K562 (cell line): ENCODE data around the gene CBFA2T3. TPM values are rescaled to one million over a fixed set of nuclear protein-coding genes. Genes with fewer than 3 reads are reported as not detected.

ENCODE experiments used
- ATAC-seq: fragments of 200-7000 bp; cut with Tn5 transposase; 3 replicates; pipeline ENCODE4 v1.9.1; 2020; ENCODE audit warnings: moderate library complexity
- BruUV-seq: library from RNA; stranded (reverse); fragments of 400-500 nt; replicated peaks from 2 replicates; lab custom pipeline; 2021; lab: Mats Ljungman, UMichigan
- CTCF ChIA-PET: fragments of 300-600 bp; formaldehyde crosslinking; extraction: SDS; loops from one replicate; lab custom pipeline; 2021; ENCODE audit warnings: low intra/inter-chr PET ratio; lab: Yijun Ruan, JAX
- POLR2A ChIA-PET: fragments of 300-600, 350-650 bp; sonication (Branson Sonifier 250); formaldehyde crosslinking; extraction: SDS; loops from one replicate; lab custom pipeline; 2021; ENCODE audit warnings: antibody characterized with exemption, inconsistent platforms; lab: Yijun Ruan, JAX
- DNase-seq, 4 experiments: peaks; one replicate each; pipeline versions ENCODE4 v3.0.0 to v3.0.0-alpha.2; 2011 to 2018; ENCODE audit warnings: low spot score in 3 of 4, mixed read lengths in 3 of 4; ENCODE audit errors: extremely low read depth in 1 of 4
- FAIRE-seq: peaks from 2 replicates; lab custom pipeline; 2011; peaks lifted over from hg19 to GRCh38; lab: Jason Lieb, UNC
- H2AFZ ChIP-seq: 2 replicates; pipeline ENCODE4 v1.6.0; 2011; ENCODE audit warnings: low read depth, low read length, control low read depth, inconsistent platforms
- H3K27ac ChIP-seq: fragments of 200-600 bp; 3 replicates; pipeline ENCODE4 v1.8.0; 2011; ENCODE audit warnings: low read depth, mild to moderate bottlenecking, control low read depth, inconsistent platforms, low read length, moderate library complexity, mixed read lengths; ENCODE audit errors: extremely low read depth
- H3K27me3 ChIP-seq, 2 experiments: fragments of 300-600 bp in 1 of 2; 2 replicates in 1 of 2; 3 replicates in 1 of 2; pipeline versions ENCODE4 v1.6.0 to v1.8.0; 2011; ENCODE audit warnings: inconsistent platforms in 2 of 2, low read length in 2 of 2, mild to moderate bottlenecking in 1 of 2, mixed read lengths in 1 of 2, moderate library complexity in 1 of 2; ENCODE audit not compliant: control insufficient read depth in 2 of 2, insufficient read depth in 2 of 2
- H3K36me3 ChIP-seq: fragments of 300-600 bp; 3 replicates; pipeline ENCODE4 v1.8.0; 2011; ENCODE audit warnings: mild to moderate bottlenecking, low read length, inconsistent platforms; ENCODE audit not compliant: control insufficient read depth, insufficient read depth
- H3K4me1 ChIP-seq, 2 experiments: fragments of 200-600 bp in 1 of 2; replicated peaks in 1 of 2; 2 replicates in 1 of 2; 3 replicates in 1 of 2; pipeline versions ENCODE4 v1.5.1 to v1.8.0; 2011; ENCODE audit warnings: inconsistent platforms in 2 of 2, low read length in 2 of 2, mild to moderate bottlenecking in 1 of 2, mixed read lengths in 1 of 2, moderate library complexity in 1 of 2; ENCODE audit not compliant: control insufficient read depth in 2 of 2, insufficient read depth in 2 of 2
- H3K4me2 ChIP-seq: 2 replicates; pipeline ENCODE4 v1.6.1; 2011; ENCODE audit warnings: low read length, control low read depth, inconsistent platforms, mixed read lengths; ENCODE audit not compliant: insufficient read depth
- H3K4me3 ChIP-seq: fragments of 200-600 bp; sonication (generic), shearing (Covaris generic); 2 replicates; pipeline ENCODE4 v1.5.1; 2016; ENCODE audit warnings: control low read depth, inconsistent platforms
- H3K79me2 ChIP-seq: fragments of 200-600 bp; 3 replicates; pipeline ENCODE4 v1.8.0; 2011; ENCODE audit warnings: low read length, inconsistent platforms; ENCODE audit not compliant: control insufficient read depth, insufficient read depth
- H3K9ac ChIP-seq, 2 experiments: 2 replicates each; pipeline versions ENCODE4 v1.6.0 to v1.6.1; 2011; ENCODE audit warnings: low read depth in 2 of 2, low read length in 2 of 2, control low read depth in 1 of 2, inconsistent platforms in 1 of 2, mild to moderate bottlenecking in 1 of 2, mixed read lengths in 1 of 2; ENCODE audit not compliant: insufficient read depth in 1 of 2
- H3K9me1 ChIP-seq: one replicate; pipeline ENCODE4 v1.6.0; 2011; ENCODE audit warnings: inconsistent platforms, mild to moderate bottlenecking, low read length, moderate library complexity; ENCODE audit not compliant: control insufficient read depth, insufficient read depth
- H3K9me3 ChIP-seq: replicated peaks from 2 replicates; pipeline ENCODE4 v1.5.1; 2011; ENCODE audit warnings: low read depth, low read length, inconsistent platforms; ENCODE audit not compliant: control insufficient read depth, insufficient read depth
- H4K20me1 ChIP-seq: replicated peaks from 2 replicates; pipeline ENCODE4 v1.6.1; 2011; ENCODE audit warnings: low read length, inconsistent platforms, mixed read lengths; ENCODE audit not compliant: control insufficient read depth, insufficient read depth
- CHD1 ChIP-seq: fragments of 200-600 bp; sonication (generic); IDR thresholded peaks from one replicate; pipeline ENCODE4 v1.6.1; 2012; ENCODE audit warnings: mild to moderate bottlenecking, moderate library complexity, low read length, inconsistent platforms
- FOS ChIP-seq: IDR thresholded peaks from 3 replicates; pipeline ENCODE4 v1.6.1; 2011; ENCODE audit not compliant: insufficient read length; ENCODE audit errors: extremely low read depth
- NCOR1 ChIP-seq: fragments of 450-650 bp; IDR thresholded peaks from 2 replicates; pipeline ENCODE4 v1.6.1; 2016; ENCODE audit warnings: mild to moderate bottlenecking, moderate library complexity
- NFIX ChIP-seq: fragments of 250-450 bp; sonication (Bioruptor Pico); IDR thresholded peaks from 2 replicates; pipeline ENCODE4 v1.4.0; 2020; ENCODE audit warnings: low read depth, mild to moderate bottlenecking, moderate library complexity
- TEAD1 ChIP-seq, 2 experiments: fragments of 450-650 bp in 1 of 2; sonication (generic) in 1 of 2; formaldehyde crosslinking; IDR thresholded peaks; 2 replicates each; pipeline versions ENCODE4 v1.4.0 to v1.8.0; 2020 to 2022; ENCODE audit warnings: mild to moderate bottlenecking in 2 of 2, missing genetic modification reagents in 1 of 2
- ZFX ChIP-seq: sonication (generic); formaldehyde crosslinking; IDR thresholded peaks from 2 replicates; pipeline ENCODE4 v1.8.0; 2022; ENCODE audit warnings: mild to moderate bottlenecking, missing genetic modification reagents, moderate library complexity
- ZNF140 ChIP-seq: fragments of 250-450 bp; sonication (Bioruptor Pico); IDR thresholded peaks from 2 replicates; pipeline ENCODE4 v1.8.0; 2021; ENCODE audit warnings: moderate library complexity, mild to moderate bottlenecking, inconsistent platforms
- ZNF41 ChIP-seq: fragments of 250-450 bp; sonication (Bioruptor Pico); conservative IDR thresholded peaks from 2 replicates; pipeline ENCODE4 v1.4.0; 2020; ENCODE audit warnings: mild to moderate bottlenecking
- WGBS: fragments of 100-300 bp; shearing (Covaris generic); methylation state at CpG from one replicate; pipeline ENCODE4 v1.1.6; 2016; ENCODE audit warnings: low coverage, mixed read lengths; ENCODE audit not compliant: insufficient coverage; ENCODE audit errors: missing lambda C conversion rate; 5-methylcytosine and 5-hydroxymethylcytosine counted together
- in situ Hi-C: fragments of 300-500 bp; cut with MboI; formaldehyde crosslinking; loops from 4 replicates; pipeline ENCODE4 v1.15.0; 2018; ENCODE audit warnings: inconsistent platforms, mixed read lengths
- intact Hi-C: fragments of 100-400 bp; cut with micrococcal nuclease; formaldehyde crosslinking; loops from 2 replicates; pipeline ENCODE4 v1.14.2; 2022
- polyA plus RNA-seq, 8 experiments: library from polyadenylated mRNA; depleted of rRNA in 4 of 8; stranded (reverse) in 5 of 8; unstranded in 3 of 8; fragments of >200 nt; fragmentation: Nextera tagmentation in 2 of 8; fragmentation: Illumina TruSeq in 1 of 8; extraction: Ambion mirVana in 2 of 8; extraction: Trizol in 1 of 8; gene quantifications; 2 replicates each; pipeline versions ENCODE4 v1.2.1 to v1.2.3, GENCODE V29; 2011 to 2014; ENCODE audit warnings: inconsistent platforms in 1 of 8, missing spikeins in 1 of 8
- total RNA-seq, 7 experiments: library from RNA; depleted of rRNA in 6 of 7; stranded (reverse); fragments of >200 nt in 6 of 7; fragmentation: Illumina TruSeq in 2 of 7; extraction: Trizol in 2 of 7; gene quantifications; 2 replicates each; pipeline versions ENCODE4 v1.2.1 to v1.2.3, GENCODE V29; 2011 to 2021; ENCODE audit warnings: low replicate concordance in 1 of 7

Gene CBFA2T3
- total and polyA plus RNA-seq, 9 of the 15 experiments (the other 6 are each of a cell fraction or from before 2014, with no cell fraction given), result 2.3 to 145 (median 6.7) TPM

- TF ChIP-seq ZFX (CRISPR knock-in tag) (no peak), NCOR1 (no peak), NFIX (CRISPR knock-in tag) (no peak), CHD1 (no peak), ZNF41 (CRISPR knock-in tag) (no peak), ZNF140 (CRISPR knock-in tag) (no peak)
These were observed 7.0 kb upstream of the CBFA2T3 start (continued) for GRCh38 chr16:88983771-88984687.

GRCh38 chr16:88983165-88983564 lies 6.2 kb upstream of the CBFA2T3 start:
- Histone ChIP-seq H3K36me3 (no peaks in the 10 kb centered on the region), H3K4me3 (no peak overlapping the region), H3K9me1 (peaks cover 3% of the 10 kb centered on the region), H3K4me1 (peaks cover 35 to 76% of the 10 kb centered on the region in 2 experiments), H3K9ac (peak overlapping the region in 1 of 2 experiments; percentile 79; a peak in 2 of 4 replicates), H2AFZ (peak overlapping the region; percentile 46; the same call in 1 of the 2 replicates), H3K27ac (peak overlapping the region; percentile 79; the same call in 2 of the 3 replicates), H3K4me2 (no peak overlapping the region), H3K79me2 (peaks cover 17% of the 10 kb centered on the region), H3K27me3 (no peaks in the 10 kb centered on the region), H4K20me1 (no peaks in the 10 kb centered on the region), H3K9me3 (no peaks in the 10 kb centered on the region)
- BruUV-seq, result no TSS peak
- 93% methylated on average over 10 of the region's 11 CpGs for WGBS
- DNase-seq (no peak), ATAC-seq (no peak), FAIRE-seq (no peak)
- intact Hi-C loops, result no loop called here
- TF ChIP-seq TEAD1 (CRISPR knock-in tag; IDR thresholded peaks at IDR 0.05) (0 out of 4 replicates have a peak, but pooled peaks of 1 of the 2 experiments have one; percentile 26), FOS (no peak)
- in situ Hi-C loops, result no loop called here
- CTCF ChIA-PET, result no interaction called here
- POLR2A ChIA-PET, result no interaction called here
